IMR-90 (cell line): ENCODE data around the gene GPR107. TPM values are rescaled to one million over a fixed set of nuclear protein-coding genes. Genes with fewer than 3 reads are reported as not detected.

Source experiments
- ATAC-seq: fragments of 200-7000 bp; cut with Tn5 transposase; 2 replicates; pipeline ENCODE4 v1.9.1; 2020; ENCODE audit warnings: low read depth, mild to moderate bottlenecking, moderate library complexity
- BruUV-seq: library from RNA; stranded (reverse); fragments of 400-500 nt; replicated peaks from 2 replicates; lab custom pipeline; 2021; lab: Mats Ljungman, UMichigan
- CTCF ChIA-PET: fragments of 300-600 bp; formaldehyde crosslinking; extraction: SDS; loops from one replicate; lab custom pipeline; 2021; ENCODE audit warnings: antibody characterized with exemption; lab: Yijun Ruan, JAX
- POLR2A ChIA-PET: fragments of 300-600 bp; sonication (Branson Sonifier 250); formaldehyde crosslinking; loops from one replicate; lab custom pipeline; 2022; ENCODE audit warnings: antibody characterized with exemption; ENCODE audit not compliant: unreplicated experiment; lab: Charles Lee
- DNase-seq: peaks from one replicate; pipeline ENCODE4 v3.0.0; 2013
- H2AFZ ChIP-seq: replicated peaks from 2 replicates; pipeline ENCODE3; 2013; ENCODE audit warnings: low read length, mild to moderate bottlenecking; ENCODE audit not compliant: poor library complexity
- H2AK5ac ChIP-seq: 2 replicates; pipeline ENCODE4 v1.6.1; 2013; ENCODE audit warnings: low read depth, low read length, inconsistent platforms
- H2AK9ac ChIP-seq: replicated peaks from 2 replicates; pipeline ENCODE3; 2013; ENCODE audit warnings: mild to moderate bottlenecking, low read depth, low read length, moderate library complexity; ENCODE audit not compliant: poor library complexity
- H2BK120ac ChIP-seq: 2 replicates; pipeline ENCODE4 v1.6.1; 2013; ENCODE audit warnings: low read depth, low read length, inconsistent platforms
- H2BK15ac ChIP-seq: 3 replicates; pipeline ENCODE4 v1.6.1; 2013; ENCODE audit warnings: low read depth, low read length, inconsistent platforms
- H2BK20ac ChIP-seq: 2 replicates; pipeline ENCODE4 v1.6.1; 2013; ENCODE audit warnings: low read depth, mild to moderate bottlenecking, inconsistent platforms, low read length, moderate library complexity
- H2BK5ac ChIP-seq: 2 replicates; pipeline ENCODE4 v1.6.1; 2013; ENCODE audit warnings: mild to moderate bottlenecking, low read depth, low read length, inconsistent platforms; ENCODE audit not compliant: poor library complexity, severe bottlenecking
- H3K14ac ChIP-seq: replicated peaks from 2 replicates; pipeline ENCODE4 v1.6.1; 2013; ENCODE audit warnings: low read depth, low read length, inconsistent platforms
- H3K18ac ChIP-seq: 2 replicates; pipeline ENCODE4 v1.6.1; 2013; ENCODE audit warnings: low read depth, low read length, control low read depth
- H3K23ac ChIP-seq: 2 replicates; pipeline ENCODE4 v1.6.1; 2013; ENCODE audit warnings: low read depth, low read length, inconsistent platforms
- H3K27ac ChIP-seq: 2 replicates; pipeline ENCODE4 v1.5.1; 2013; ENCODE audit warnings: mild to moderate bottlenecking, control low read depth, low read length; ENCODE audit not compliant: insufficient read depth
- H3K27me3 ChIP-seq: 2 replicates; pipeline ENCODE4 v1.6.1; 2013; ENCODE audit warnings: low read length; ENCODE audit not compliant: control insufficient read depth, insufficient read depth
- H3K36me3 ChIP-seq: 2 replicates; pipeline ENCODE4 v1.6.1; 2013; ENCODE audit warnings: low read length, mixed read lengths; ENCODE audit not compliant: control insufficient read depth, insufficient read depth
- H3K4ac ChIP-seq: 2 replicates; pipeline ENCODE4 v1.6.1; 2013; ENCODE audit warnings: low read depth, low read length, inconsistent platforms
- H3K4me1 ChIP-seq: 2 replicates; pipeline ENCODE4 v1.6.1; 2013; ENCODE audit warnings: low read length, mixed read lengths; ENCODE audit not compliant: control insufficient read depth, insufficient read depth
- H3K4me2 ChIP-seq: 2 replicates; pipeline ENCODE4 v1.6.1; 2013; ENCODE audit warnings: low read depth, mild to moderate bottlenecking, control low read depth, low read length, moderate library complexity
- H3K4me3 ChIP-seq: 2 replicates; pipeline ENCODE4 v1.5.1; 2013; ENCODE audit warnings: low read depth, mild to moderate bottlenecking, control low read depth, low read length, moderate library complexity; ENCODE audit not compliant: insufficient read depth
- H3K56ac ChIP-seq: 2 replicates; pipeline ENCODE4 v1.6.1; 2013; ENCODE audit warnings: low read length, inconsistent platforms; ENCODE audit not compliant: insufficient read depth; ENCODE audit errors: extremely low read depth
- H3K79me1 ChIP-seq, 2 experiments: 2 replicates each; pipeline ENCODE4 v1.6.1; 2013; ENCODE audit warnings: low read length in 2 of 2, inconsistent platforms in 1 of 2, low read depth in 1 of 2
- H3K9ac ChIP-seq: 2 replicates; pipeline ENCODE4 v1.6.1; 2013; ENCODE audit warnings: low read depth, low read length, control low read depth
- H3K9me1 ChIP-seq: 2 replicates; pipeline ENCODE4 v1.6.1; 2013; ENCODE audit warnings: low read length, inconsistent platforms; ENCODE audit not compliant: insufficient read depth
- H3K9me3 ChIP-seq: 2 replicates; pipeline ENCODE4 v1.6.1; 2013; ENCODE audit warnings: low read length; ENCODE audit not compliant: control insufficient read depth, insufficient read depth
- H4K20me1 ChIP-seq: 2 replicates; pipeline ENCODE4 v1.6.1; 2013; ENCODE audit warnings: low read length, inconsistent platforms; ENCODE audit not compliant: insufficient read depth
- H4K5ac ChIP-seq: 2 replicates; pipeline ENCODE4 v1.6.1; 2013; ENCODE audit warnings: mild to moderate bottlenecking, low read depth, low read length, control low read depth
- H4K8ac ChIP-seq, 2 experiments: 2 replicates each; pipeline ENCODE4 v1.6.1; 2013; ENCODE audit warnings: low read depth in 2 of 2, low read length in 2 of 2, control low read depth in 1 of 2, inconsistent platforms in 1 of 2
- H4K91ac ChIP-seq: 2 replicates; pipeline ENCODE4 v1.6.1; 2013; ENCODE audit warnings: low read depth, low read length, inconsistent platforms; ENCODE audit not compliant: insufficient read depth
- CHD1 ChIP-seq: IDR thresholded peaks from 2 replicates; pipeline ENCODE4 v1.6.1; 2012; ENCODE audit warnings: low read depth, low read length, improper control_type of control experiment
- MXI1 ChIP-seq: IDR thresholded peaks from 2 replicates; pipeline ENCODE4 v1.6.1; 2012; ENCODE audit warnings: low read depth, mild to moderate bottlenecking, low read length, moderate library complexity, borderline replicate concordance
- POLR2A ChIP-seq: IDR thresholded peaks from 2 replicates; pipeline ENCODE4 v1.6.1; 2012; ENCODE audit warnings: mild to moderate bottlenecking, low read depth, low read length
- RAD21 ChIP-seq: IDR thresholded peaks from 2 replicates; pipeline ENCODE4 v1.6.1; 2012; ENCODE audit warnings: low read length, improper control_type of control experiment
- SMC3 ChIP-seq: fragments of 150-350 bp; IDR thresholded peaks from 2 replicates; pipeline ENCODE4 v1.6.1; 2016; ENCODE audit warnings: low read depth, mild to moderate bottlenecking, antibody characterized with exemption, low read length, moderate library complexity
- WGBS, 2 experiments: methylation state at CpG; one replicate each; pipeline versions ENCODE4 v1.1.5 to v1.1.7; 2013; ENCODE audit warnings: missing lambda C conversion rate in 2 of 2; ENCODE audit not compliant: insufficient read length in 1 of 2; ENCODE audit errors: extremely low coverage in 2 of 2; 5-methylcytosine and 5-hydroxymethylcytosine counted together
- dilution Hi-C: fragments of 300-500 bp; cut with HindIII; formaldehyde crosslinking; loops from one replicate; pipeline ENCODE4 v1.14.3; 2018; ENCODE audit warnings: low sequenced_read_pairs; ENCODE audit not compliant: unreplicated experiment
- in situ Hi-C: fragments of 300-500 bp; cut with MboI; formaldehyde crosslinking; loops from 3 replicates; pipeline ENCODE4 v1.14.3; 2019; ENCODE audit warnings: low sequenced_read_pairs, inconsistent platforms, mixed read lengths
- intact Hi-C: fragments of 100-400 bp; cut with micrococcal nuclease; formaldehyde crosslinking; loops from 2 replicates; pipeline ENCODE4 v1.10.0; 2022
- polyA plus RNA-seq, 3 experiments: library from polyadenylated mRNA; depleted of rRNA; stranded (reverse); fragments of >200 nt; gene quantifications; 2 replicates each; pipeline ENCODE4 v1.2.3, GENCODE V29; 2012; ENCODE audit warnings: low replicate concordance in 1 of 3
- total RNA-seq: library from RNA; depleted of rRNA; stranded (reverse); fragments of >200 nt; gene quantifications from 2 replicates; pipeline ENCODE4 v1.2.3, GENCODE V29; 2012
- TF ChIP-seq, protein P1 (sequence below): fragments of 150-350 bp; IDR thresholded peaks from 2 replicates; pipeline ENCODE4 v1.6.1; 2016; ENCODE audit warnings: low read depth, mild to moderate bottlenecking, low read length, moderate library complexity, borderline replicate concordance

GPR107 gene
- total and polyA plus RNA-seq, 2 of the 4 experiments (the other 2 are of a cell fraction) = 16.7 to 21.6 TPM

GRCh38 chr9:130106860-130107233, 53.1 kb downstream of the GPR107 start:
- H3K27ac ChIP-seq = no peak overlapping the region
- no peak overlapping the region for H3K4ac ChIP-seq
- no peak overlapping the region for H2BK5ac ChIP-seq
- peaks cover 14% of the 10 kb centered on the region for H4K20me1 ChIP-seq
- DNase-seq (no peak), ATAC-seq (no peak; the same call in 1 of the 2 replicates)
- no peak for TF ChIP-seq MXI1
- no peak for TF ChIP-seq POLR2A
- TF ChIP-seq RAD21 = no peak
- TF ChIP-seq, protein P1, sequence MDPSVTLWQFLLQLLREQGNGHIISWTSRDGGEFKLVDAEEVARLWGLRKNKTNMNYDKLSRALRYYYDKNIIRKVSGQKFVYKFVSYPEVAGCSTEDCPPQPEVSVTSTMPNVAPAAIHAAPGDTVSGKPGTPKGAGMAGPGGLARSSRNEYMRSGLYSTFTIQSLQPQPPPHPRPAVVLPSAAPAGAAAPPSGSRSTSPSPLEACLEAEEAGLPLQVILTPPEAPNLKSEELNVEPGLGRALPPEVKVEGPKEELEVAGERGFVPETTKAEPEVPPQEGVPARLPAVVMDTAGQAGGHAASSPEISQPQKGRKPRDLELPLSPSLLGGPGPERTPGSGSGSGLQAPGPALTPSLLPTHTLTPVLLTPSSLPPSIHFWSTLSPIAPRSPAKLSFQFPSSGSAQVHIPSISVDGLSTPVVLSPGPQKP = no peak
- no peak for TF ChIP-seq CHD1
- TF ChIP-seq SMC3 = no peak
- no peak overlapping the region for H2BK120ac ChIP-seq
- in situ Hi-C loops = loop anchor here (25.0 kb wide), 2 partner anchors 130 to 555 kb away; partner anchors contain the start of gene PRDM12
- H3K4me3 ChIP-seq = no peak overlapping the region
- H3K9me1 ChIP-seq = no peaks in the 10 kb centered on the region; the same call in 1 of the 2 replicates
- intact Hi-C loops = loop anchor here (1.0 to 5.0 kb wide), 6 partner anchors 66 to 575 kb away; no protein-coding TSS in a partner anchor
- no peak overlapping the region for H2BK20ac ChIP-seq
- no peak overlapping the region; the same call in 1 of the 2 replicates for H3K4me2 ChIP-seq
- H3K79me1 ChIP-seq = peaks cover 9 to 14% of the 10 kb centered on the region in 2 experiments; a peak in 2 of 4 replicates
- H3K9me3 ChIP-seq = no peaks in the 10 kb centered on the region
- no peak overlapping the region for H4K91ac ChIP-seq
- no CpG with 5 or more reads among the region's 2 CpGs for WGBS, 2 experiments
- H2AK5ac ChIP-seq = no peak overlapping the region
- no peak overlapping the region for H3K14ac ChIP-seq
- no peak overlapping the region for H3K56ac ChIP-seq
- no TSS peak for BruUV-seq
- H3K36me3 ChIP-seq = peaks cover 37% of the 10 kb centered on the region
- no peak overlapping the region for H2AFZ ChIP-seq
- H3K27me3 ChIP-seq = no peaks in the 10 kb centered on the region
- H3K18ac ChIP-seq = no peak overlapping the region
- dilution Hi-C loops = loop anchor here (25.0 kb wide), 1 partner anchor 130 kb away; no protein-coding TSS in a partner anchor
- H2AK9ac ChIP-seq = no peak overlapping the region
- ChIA-PET CTCF (interaction anchor here (0.6 to 2.0 kb wide), 4 partner anchors 67 to 129 kb away, joined by 3 to 7 read pairs (median 4); no protein-coding TSS in a partner anchor), POLR2A (no interaction called here)
- no peak overlapping the region for H3K9ac ChIP-seq
- H4K8ac ChIP-seq = no peak overlapping the region
- H2BK15ac ChIP-seq = no peak overlapping the region
- no peak overlapping the region for H3K23ac ChIP-seq
- H3K4me1 ChIP-seq = peaks cover 15% of the 10 kb centered on the region
- no peak overlapping the region for H4K5ac ChIP-seq
